ENCODE results near the gene UNC5C.
"Not testable (repeated sequence)": the region's sequence is repeated elsewhere in the genome, so short reads cannot be mapped to it uniquely, and the experiment has no call there.

Gene UNC5C

DNA sequence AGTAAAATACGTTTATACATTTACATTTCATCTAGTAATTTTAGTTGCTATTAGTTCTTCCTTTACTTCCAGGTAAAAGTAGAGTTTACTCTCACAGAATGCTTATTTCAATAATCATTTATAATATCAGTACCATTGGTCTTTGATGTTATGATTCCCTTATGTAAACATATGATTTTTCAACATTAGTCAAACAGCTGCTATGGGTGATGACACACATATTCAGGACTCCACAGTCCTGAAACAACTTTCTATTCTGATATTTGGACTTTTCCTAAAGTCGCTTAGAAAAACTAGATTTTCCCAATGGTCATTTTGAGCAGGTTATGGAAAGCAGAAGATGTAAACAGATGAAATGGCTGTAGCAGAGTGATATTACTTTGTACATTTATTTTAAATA is 369.8 kb downstream of the UNC5C start:
- H3K4me3 ChIP-seq (ENCODE audit: low read depth, low read length, poor library complexity, severe bottlenecking): no peak overlapping the region
- H3K27me3 ChIP-seq (ENCODE audit: insufficient read depth, low read length): no peaks in the 10 kb centered on the region
- H3K27ac ChIP-seq (ENCODE audit: low read depth, low read length, poor library complexity, severe bottlenecking): no peak overlapping the region
- no peak overlapping the region for H3K4me2 ChIP-seq (ENCODE audit: low read length)
- no peaks in the 10 kb centered on the region for H3K9me3 ChIP-seq (ENCODE audit: low read length)
- no peaks in the 10 kb centered on the region for H3F3A ChIP-seq (ENCODE audit: insufficient read depth, low read length)
- no peaks in the 10 kb centered on the region for H3K9me2 ChIP-seq (ENCODE audit: low read depth, low read length)
- no peaks in the 10 kb centered on the region for H3K36me3 ChIP-seq (ENCODE audit: insufficient read depth, low read length)
- TF ChIP-seq EZH2 (IDR thresholded peaks at IDR 0.05; ENCODE audit: borderline replicate concordance, low read length): no peak
- TF ChIP-seq, protein P1, sequence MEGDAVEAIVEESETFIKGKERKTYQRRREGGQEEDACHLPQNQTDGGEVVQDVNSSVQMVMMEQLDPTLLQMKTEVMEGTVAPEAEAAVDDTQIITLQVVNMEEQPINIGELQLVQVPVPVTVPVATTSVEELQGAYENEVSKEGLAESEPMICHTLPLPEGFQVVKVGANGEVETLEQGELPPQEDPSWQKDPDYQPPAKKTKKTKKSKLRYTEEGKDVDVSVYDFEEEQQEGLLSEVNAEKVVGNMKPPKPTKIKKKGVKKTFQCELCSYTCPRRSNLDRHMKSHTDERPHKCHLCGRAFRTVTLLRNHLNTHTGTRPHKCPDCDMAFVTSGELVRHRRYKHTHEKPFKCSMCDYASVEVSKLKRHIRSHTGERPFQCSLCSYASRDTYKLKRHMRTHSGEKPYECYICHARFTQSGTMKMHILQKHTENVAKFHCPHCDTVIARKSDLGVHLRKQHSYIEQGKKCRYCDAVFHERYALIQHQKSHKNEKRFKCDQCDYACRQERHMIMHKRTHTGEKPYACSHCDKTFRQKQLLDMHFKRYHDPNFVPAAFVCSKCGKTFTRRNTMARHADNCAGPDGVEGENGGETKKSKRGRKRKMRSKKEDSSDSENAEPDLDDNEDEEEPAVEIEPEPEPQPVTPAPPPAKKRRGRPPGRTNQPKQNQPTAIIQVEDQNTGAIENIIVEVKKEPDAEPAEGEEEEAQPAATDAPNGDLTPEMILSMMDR (IDR thresholded peaks at IDR 0.05; ENCODE audit: low read length): no peak
- no peaks in the 10 kb centered on the region for H3K79me2 ChIP-seq (ENCODE audit: insufficient read depth, low read length)
- H3K9ac ChIP-seq (ENCODE audit: low read length): no peak overlapping the region
- H3K4me1 ChIP-seq (ENCODE audit: insufficient read depth, low read length, severe bottlenecking): no peaks in the 10 kb centered on the region
- H2AFZ ChIP-seq (ENCODE audit: low read length): no peak overlapping the region
- H4K20me1 ChIP-seq (ENCODE audit: insufficient read depth, low read length): no peaks in the 10 kb centered on the region

- not testable (repeated sequence) for H3K36me3 ChIP-seq (ENCODE audit: insufficient read depth, low read length); H3K4me2 ChIP-seq (ENCODE audit: low read length); H3K27me3 ChIP-seq (ENCODE audit: insufficient read depth, low read length); H3K4me1 ChIP-seq (ENCODE audit: insufficient read depth, low read length, severe bottlenecking); H3K9me3 ChIP-seq (ENCODE audit: low read length); H3K9ac ChIP-seq (ENCODE audit: low read length); H3K9me2 ChIP-seq (ENCODE audit: low read depth, low read length); H3K27ac ChIP-seq (ENCODE audit: low read depth, low read length, poor library complexity, severe bottlenecking); H3K4me3 ChIP-seq (ENCODE audit: low read depth, low read length, poor library complexity, severe bottlenecking); H3F3A ChIP-seq (ENCODE audit: insufficient read depth, low read length); H4K20me1 ChIP-seq (ENCODE audit: insufficient read depth, low read length); H2AFZ ChIP-seq (ENCODE audit: low read length); H3K79me2 ChIP-seq (ENCODE audit: insufficient read depth, low read length)
Observed at GRCh38 chr4:95171377-95171776, 377.4 kb downstream of the UNC5C start.

DNA sequence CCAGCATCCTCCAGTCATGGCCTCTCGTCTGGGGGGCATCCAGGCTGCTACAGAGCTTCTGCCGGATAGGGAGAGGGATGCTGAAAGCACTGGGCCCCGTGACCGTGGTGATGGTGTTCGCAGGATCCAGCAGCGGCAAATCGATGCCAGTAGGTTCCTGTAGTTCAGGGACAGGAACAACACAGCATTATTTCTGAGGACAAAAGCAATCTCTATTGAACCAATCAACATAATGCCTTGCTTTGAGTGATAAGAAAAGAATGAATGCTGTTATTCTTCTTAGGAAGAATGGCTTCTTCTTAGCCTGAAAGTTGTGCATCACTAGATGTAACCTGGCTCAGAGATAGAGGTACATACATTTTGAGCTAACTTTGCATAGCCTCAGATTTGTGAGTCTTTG is 378.6 kb downstream of the UNC5C start:
- Histone ChIP-seq H3K9ac (ENCODE audit: low read length) (no peak overlapping the region), H3K27ac (ENCODE audit: low read depth, low read length, poor library complexity, severe bottlenecking) (no peak overlapping the region), H3K4me2 (ENCODE audit: low read length) (no peak overlapping the region), H3K9me2 (ENCODE audit: low read depth, low read length) (no peaks in the 10 kb centered on the region), H3K36me3 (ENCODE audit: insufficient read depth, low read length) (no peaks in the 10 kb centered on the region), H3K27me3 (ENCODE audit: insufficient read depth, low read length) (no peaks in the 10 kb centered on the region; the same call in 1 of the 2 replicates), H4K20me1 (ENCODE audit: insufficient read depth, low read length) (no peaks in the 10 kb centered on the region), H3K4me3 (ENCODE audit: low read depth, low read length, poor library complexity, severe bottlenecking) (no peak overlapping the region), H3K4me1 (ENCODE audit: insufficient read depth, low read length, severe bottlenecking) (no peaks in the 10 kb centered on the region), H3K79me2 (ENCODE audit: insufficient read depth, low read length) (no peaks in the 10 kb centered on the region), H2AFZ (ENCODE audit: low read length) (no peak overlapping the region), H3K9me3 (ENCODE audit: low read length) (no peaks in the 10 kb centered on the region), H3F3A (ENCODE audit: insufficient read depth, low read length) (no peaks in the 10 kb centered on the region)
- TF ChIP-seq, protein P1 (IDR thresholded peaks at IDR 0.05; ENCODE audit: low read length): no peak
- TF ChIP-seq EZH2 (IDR thresholded peaks at IDR 0.05; ENCODE audit: borderline replicate concordance, low read length): no peak

GRCh38 chr4:95167805-95168204 is 381.0 kb downstream of the UNC5C start:
- TF ChIP-seq, protein P1 (IDR thresholded peaks at IDR 0.05; ENCODE audit: low read length): 0 out of 2 replicates have a peak, but pooled peaks have one; percentile 7
- TF ChIP-seq EZH2 (IDR thresholded peaks at IDR 0.05; ENCODE audit: borderline replicate concordance, low read length): no peak
- Histone ChIP-seq H3K4me2 (ENCODE audit: low read length) (no peak overlapping the region), H3K79me2 (ENCODE audit: insufficient read depth, low read length) (no peaks in the 10 kb centered on the region), H3K36me3 (ENCODE audit: insufficient read depth, low read length) (no peaks in the 10 kb centered on the region), H3F3A (ENCODE audit: insufficient read depth, low read length) (no peaks in the 10 kb centered on the region), H2AFZ (ENCODE audit: low read length) (no peak overlapping the region), H3K9me2 (ENCODE audit: low read depth, low read length) (no peaks in the 10 kb centered on the region), H3K27ac (ENCODE audit: low read depth, low read length, poor library complexity, severe bottlenecking) (no peak overlapping the region), H3K9ac (ENCODE audit: low read length) (no peak overlapping the region), H3K4me3 (ENCODE audit: low read depth, low read length, poor library complexity, severe bottlenecking) (no peak overlapping the region), H3K4me1 (ENCODE audit: insufficient read depth, low read length, severe bottlenecking) (no peaks in the 10 kb centered on the region), H3K27me3 (ENCODE audit: insufficient read depth, low read length) (no peaks in the 10 kb centered on the region; the same call in 1 of the 2 replicates), H4K20me1 (ENCODE audit: insufficient read depth, low read length) (no peaks in the 10 kb centered on the region), H3K9me3 (ENCODE audit: low read length) (no peaks in the 10 kb centered on the region)
